Heart left ventricle (tissue), 13 donors: ENCODE results near the gene IL17A.

ENCODE experiments used
- CTCF ChIP-seq, 12 donors: fragments of 200-600 bp; sonication (generic) in 4 of 12; IDR thresholded peaks; one replicate each; pipeline versions ENCODE4 v1.5.0 to v1.8.0; 2018 to 2022; ENCODE audit warnings: antibody characterized with exemption in 12 of 12, mild to moderate bottlenecking in 5 of 12
- POLR2A ChIP-seq, 2 donors: fragments of 450-650 bp; IDR thresholded peaks; one replicate each; pipeline ENCODE4 v1.6.1; 2017; ENCODE audit warnings: antibody characterized with exemption in 2 of 2, mild to moderate bottlenecking in 2 of 2, moderate library complexity in 2 of 2
- donor health status: ischemic (EF 13 %, LVEDD 7.1; RV severe dilation, severe dysfunction).
- donor health status: DM: no; HTN: yes; CAD: no.
- donor health status: DM: no; HTN: no; CAD: no.
- donor health status: ischemic (EF 25% LVEDD 6.9; RV normal size, moderate dysfunction).
- donor health status: ischemic (EF 25% LVEDD 5.7; RV mildly dilated, moderate dysfunction).
- donor health status: ischemic (EF 35%, LVEDD 5.7; RV mildly dilated, moderate dysfunction).
- donor health status: nonischemic (EF 11% LVEDD 7.7; RV severe dilation, severe dysfunction).
- donor health status: DM: yes; HTN: yes; CAD: no.
- donor health status: PGD.
- donor health status: ischemic (EF 29% LVEDD 5.4; RV normal size, mild dysfunction).
- donor health status: nonischemic (EF 23%, LVEDD 6.1; RV moderate dilation, normal function).

GRCh38 chr6:52164319-52165094 is 21.7 kb upstream of the IL17A start:
- TF ChIP-seq POLR2A (IDR thresholded peaks at IDR 0.05) = no peak
- TF ChIP-seq CTCF (IDR thresholded peaks at IDR 0.05) = no peak
